MG63 (cell line): ENCODE results near the gene SLC40A1. TPM values are rescaled to one million over a fixed set of nuclear protein-coding genes. Genes with fewer than 3 reads are reported as not detected.

Experiments used
- DNase-seq: peaks from one replicate; pipeline ENCODE4 v3.0.0-alpha.2; 2020
- H3K27me3 ChIP-seq: fragments of 250-450 bp; sonication (Bioruptor Pico); 2 replicates; pipeline ENCODE4 v1.5.1; 2020; ENCODE audit warnings: mild to moderate bottlenecking, moderate library complexity
- H3K36me3 ChIP-seq: fragments of 250-450 bp; sonication (Bioruptor Pico); 2 replicates; pipeline ENCODE4 v1.5.1; 2020; ENCODE audit warnings: mild to moderate bottlenecking, moderate library complexity
- H3K4me3 ChIP-seq: fragments of 250-450 bp; sonication (Bioruptor Pico); 2 replicates; pipeline ENCODE4 v1.5.1; 2020; ENCODE audit warnings: mild to moderate bottlenecking, moderate library complexity
- H3K9me3 ChIP-seq: fragments of 250-450 bp; sonication (Bioruptor Pico); 2 replicates; pipeline ENCODE4 v1.5.1; 2020; ENCODE audit warnings: mild to moderate bottlenecking, moderate library complexity
- total RNA-seq: library from RNA; depleted of rRNA; stranded (reverse); fragments of >200 nt; shearing (Covaris generic); gene quantifications from 2 replicates; pipeline ENCODE4 v1.2.3, GENCODE V29; 2014; ENCODE audit warnings: low replicate concordance; rRNA removed

Gene SLC40A1
- total RNA-seq, 1 experiment from 2014 or later, result 0.13 TPM

DNA sequence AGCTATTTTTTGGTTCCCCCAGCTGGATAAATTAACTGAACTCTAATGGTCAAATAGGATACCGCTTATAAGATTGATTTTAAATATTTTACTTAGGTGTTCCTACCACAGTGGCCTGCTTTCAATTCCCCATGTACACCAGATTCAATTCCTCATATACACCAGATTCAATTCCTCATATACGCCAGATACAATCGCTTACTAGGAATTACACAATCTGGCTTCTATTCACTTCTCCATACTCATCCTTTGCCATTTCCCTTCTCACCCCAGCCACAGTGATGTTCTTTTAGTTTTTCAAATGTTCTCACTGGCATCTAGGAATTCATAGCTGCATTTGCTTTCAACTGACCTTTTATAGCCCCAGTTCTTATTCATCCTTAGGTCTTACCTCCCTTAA lies 66.5 kb downstream of the SLC40A1 start:
- DNase-seq, result no peak
- no peak overlapping the region for H3K4me3 ChIP-seq
- no peaks in the 10 kb centered on the region for H3K36me3 ChIP-seq
- H3K27me3 ChIP-seq, result no peaks in the 10 kb centered on the region
- no peaks in the 10 kb centered on the region for H3K9me3 ChIP-seq

DNA sequence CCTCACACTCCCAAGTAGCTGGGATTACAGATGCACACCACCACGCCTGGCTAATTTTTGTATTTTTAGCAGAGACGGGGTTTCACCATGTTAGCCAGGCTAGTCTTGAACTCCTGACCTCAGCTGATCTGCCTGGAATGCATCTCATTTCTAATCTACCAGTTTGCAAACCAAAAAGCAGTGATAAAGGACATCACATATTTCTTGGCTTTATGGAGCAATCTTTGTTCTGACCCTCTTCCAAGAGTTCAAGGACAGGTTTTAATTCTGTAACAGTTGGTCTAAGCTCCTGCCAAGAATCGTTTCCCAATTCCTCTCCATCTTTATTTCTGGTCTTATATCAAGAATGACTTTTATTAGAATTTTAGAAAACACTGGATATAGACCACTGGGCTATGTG lies 67.7 kb downstream of the SLC40A1 start:
- no peak overlapping the region for H3K4me3 ChIP-seq
- DNase-seq, result no peak
- no peaks in the 10 kb centered on the region for H3K9me3 ChIP-seq
- H3K36me3 ChIP-seq, result no peaks in the 10 kb centered on the region
- no peaks in the 10 kb centered on the region for H3K27me3 ChIP-seq

DNA sequence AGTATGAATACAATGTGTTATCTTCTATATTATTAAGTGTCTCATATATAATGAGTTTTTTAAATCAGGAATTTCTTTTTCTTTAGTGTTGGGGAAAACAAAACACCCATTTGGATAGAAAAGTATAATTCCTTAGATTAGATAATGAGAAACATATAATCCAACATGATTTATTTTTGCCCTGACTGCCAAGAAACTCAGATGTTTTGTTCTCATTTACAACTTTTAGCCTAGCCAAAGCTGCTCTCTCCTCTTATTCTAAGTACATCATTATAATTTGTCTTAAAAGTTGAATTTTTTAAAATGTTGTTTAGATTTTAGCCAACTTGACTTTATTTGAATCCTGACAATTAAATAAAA lies 68.6 kb downstream of the SLC40A1 start:
- Histone ChIP-seq H3K27me3 (no peaks in the 10 kb centered on the region), H3K4me3 (no peak overlapping the region)

DNA sequence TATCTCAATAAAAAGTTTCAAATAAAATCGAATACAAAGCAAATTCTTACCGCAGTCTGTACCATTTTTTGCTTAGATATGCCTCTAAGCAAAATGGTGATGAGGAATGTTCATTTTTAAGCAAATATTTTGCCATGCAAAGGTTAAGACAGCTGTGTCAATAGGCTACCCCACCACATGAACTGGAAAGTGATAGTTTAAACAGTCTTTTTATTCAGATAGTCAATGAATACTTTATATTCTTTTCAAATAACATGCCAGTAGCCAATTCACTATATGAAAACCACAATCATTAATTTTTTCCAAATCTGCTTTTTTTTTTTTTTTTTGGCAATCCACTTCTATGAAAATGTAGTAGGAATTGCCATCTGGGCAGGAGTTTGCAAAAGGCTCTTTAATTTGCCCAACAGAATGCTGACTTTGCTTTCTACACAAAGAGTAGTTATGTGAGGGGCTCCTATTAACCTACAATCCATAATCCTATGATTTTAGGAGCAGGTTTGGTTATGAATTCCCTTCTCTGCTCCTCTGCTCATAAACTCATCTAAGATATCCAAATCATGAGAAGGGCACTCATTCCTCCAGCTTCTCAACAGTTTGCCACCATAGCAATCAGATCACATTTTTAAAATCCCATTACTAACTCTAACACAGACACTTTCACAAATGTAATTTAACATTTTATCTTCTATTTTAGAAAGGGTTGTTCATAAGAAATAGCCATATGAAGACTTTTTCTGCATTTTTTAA lies 69.2 kb downstream of the SLC40A1 start:
- Histone ChIP-seq H3K27me3 (no peaks in the 10 kb centered on the region), H3K36me3 (no peaks in the 10 kb centered on the region), H3K9me3 (no peaks in the 10 kb centered on the region), H3K4me3 (no peak overlapping the region)
- DNase-seq, result no peak

More for the DNA sequence above, 68.6 kb downstream of the SLC40A1 start:
- Histone ChIP-seq H3K36me3 (no peaks in the 10 kb centered on the region), H3K9me3 (no peaks in the 10 kb centered on the region)
- no peak for DNase-seq

Other genes with a start within 250 kb of the SLC40A1 start
- 52.8 and 68.4 TPM in 2 replicates for gene WDR75, start 139.3 kb downstream of the SLC40A1 start, total RNA-seq
- 49.5 and 151 TPM in 2 replicates for gene ASNSD1, start 80.7 kb upstream of the SLC40A1 start, total RNA-seq
- 0.17 and 3.9 TPM in 2 replicates for gene ANKAR, start 93.9 kb upstream of the SLC40A1 start, total RNA-seq
- gene OSGEPL1, start 182.0 kb upstream of the SLC40A1 start, total RNA-seq, result 8.9 and 12.0 TPM in 2 replicates
- gene ORMDL1, start 203.6 kb upstream of the SLC40A1 start, total RNA-seq, result 63.5 and 98.7 TPM in 2 replicates
- 23.9 and 35.5 TPM in 2 replicates for gene PMS1, start 203.7 kb upstream of the SLC40A1 start, total RNA-seq